Measurements from ENCODE around the gene ATG5.

Gene ATG5

GRCh38 chr6:106369739-106370138 is 44.2 kb upstream of the ATG5 start:
- Histone ChIP-seq H3K4me1 (ENCODE audit: low read depth, poor library complexity, severe bottlenecking) (peaks cover 35% of the 10 kb centered on the region), H3K4me3 (IDR thresholded peaks at IDR 0.05; ENCODE audit: insufficient read depth, low read depth, low read length) (no peak overlapping the region), H3K79me2 (ENCODE audit: insufficient read depth, low read depth) (no peaks in the 10 kb centered on the region), H3K9ac (no peak overlapping the region), H3K36me3 (ENCODE audit: insufficient read depth) (no peaks in the 10 kb centered on the region), H2AFZ (ENCODE audit: low read depth) (no peak overlapping the region), H3K27ac (no peak overlapping the region), H3K27me3 (ENCODE audit: insufficient read depth, low read depth) (no peaks in the 10 kb centered on the region), H3K4me2 (peak overlapping the region; percentile 27; the same call in 1 of the 2 replicates), H4K20me1 (ENCODE audit: insufficient read depth) (no peaks in the 10 kb centered on the region)
- TF ChIP-seq, protein P1, sequence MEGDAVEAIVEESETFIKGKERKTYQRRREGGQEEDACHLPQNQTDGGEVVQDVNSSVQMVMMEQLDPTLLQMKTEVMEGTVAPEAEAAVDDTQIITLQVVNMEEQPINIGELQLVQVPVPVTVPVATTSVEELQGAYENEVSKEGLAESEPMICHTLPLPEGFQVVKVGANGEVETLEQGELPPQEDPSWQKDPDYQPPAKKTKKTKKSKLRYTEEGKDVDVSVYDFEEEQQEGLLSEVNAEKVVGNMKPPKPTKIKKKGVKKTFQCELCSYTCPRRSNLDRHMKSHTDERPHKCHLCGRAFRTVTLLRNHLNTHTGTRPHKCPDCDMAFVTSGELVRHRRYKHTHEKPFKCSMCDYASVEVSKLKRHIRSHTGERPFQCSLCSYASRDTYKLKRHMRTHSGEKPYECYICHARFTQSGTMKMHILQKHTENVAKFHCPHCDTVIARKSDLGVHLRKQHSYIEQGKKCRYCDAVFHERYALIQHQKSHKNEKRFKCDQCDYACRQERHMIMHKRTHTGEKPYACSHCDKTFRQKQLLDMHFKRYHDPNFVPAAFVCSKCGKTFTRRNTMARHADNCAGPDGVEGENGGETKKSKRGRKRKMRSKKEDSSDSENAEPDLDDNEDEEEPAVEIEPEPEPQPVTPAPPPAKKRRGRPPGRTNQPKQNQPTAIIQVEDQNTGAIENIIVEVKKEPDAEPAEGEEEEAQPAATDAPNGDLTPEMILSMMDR (conservative IDR thresholded peaks at IDR 0.05; ENCODE audit: low read depth, low read length), result no peak

DNA sequence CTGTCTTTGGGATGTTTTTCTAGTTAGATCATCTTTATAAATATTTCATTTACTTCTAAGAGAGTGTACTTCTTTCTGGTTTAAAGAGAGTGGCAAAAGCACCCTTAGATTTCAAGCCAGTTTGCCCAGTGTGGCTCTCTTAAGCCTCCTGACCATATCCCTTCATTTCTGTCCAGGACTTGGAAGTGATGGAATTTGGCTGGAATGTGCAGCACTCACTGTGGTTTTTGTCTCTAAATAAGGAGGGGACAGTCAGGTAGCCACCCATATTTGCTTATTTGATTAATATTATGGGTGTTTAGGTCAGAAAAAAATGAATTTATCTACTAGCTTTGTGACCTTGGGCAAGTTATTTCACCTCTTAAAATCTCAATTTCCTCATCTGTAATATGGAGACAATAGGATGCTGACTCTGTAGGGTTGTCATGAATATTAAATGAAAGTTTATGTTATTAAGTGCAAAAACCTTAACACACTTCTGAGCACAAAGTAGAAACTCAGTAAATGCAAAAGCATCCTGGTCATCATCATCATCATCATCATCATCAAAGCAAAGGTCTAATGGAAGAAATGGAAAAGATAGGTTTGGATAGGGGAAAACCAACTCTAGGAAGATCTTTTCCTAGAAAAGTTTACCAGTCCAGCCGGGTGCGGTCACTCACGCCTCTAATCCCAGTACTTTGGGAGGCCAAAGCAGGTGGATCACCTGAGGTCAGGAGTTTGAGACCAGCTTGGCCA is 38.0 kb upstream of the ATG5 start:
- Histone ChIP-seq H3K27ac (no peak overlapping the region), H3K79me2 (ENCODE audit: insufficient read depth, low read depth) (no peaks in the 10 kb centered on the region), H4K20me1 (ENCODE audit: insufficient read depth) (no peaks in the 10 kb centered on the region), H3K4me2 (no peak overlapping the region), H3K36me3 (ENCODE audit: insufficient read depth) (no peaks in the 10 kb centered on the region), H2AFZ (ENCODE audit: low read depth) (no peak overlapping the region), H3K4me3 (IDR thresholded peaks at IDR 0.05; ENCODE audit: insufficient read depth, low read depth, low read length) (no peak overlapping the region), H3K4me1 (ENCODE audit: low read depth, poor library complexity, severe bottlenecking) (no peaks in the 10 kb centered on the region), H3K9ac (no peak overlapping the region), H3K27me3 (ENCODE audit: insufficient read depth, low read depth) (no peaks in the 10 kb centered on the region)
- TF ChIP-seq, protein P1 (conservative IDR thresholded peaks at IDR 0.05; ENCODE audit: low read depth, low read length), result no peak

DNA sequence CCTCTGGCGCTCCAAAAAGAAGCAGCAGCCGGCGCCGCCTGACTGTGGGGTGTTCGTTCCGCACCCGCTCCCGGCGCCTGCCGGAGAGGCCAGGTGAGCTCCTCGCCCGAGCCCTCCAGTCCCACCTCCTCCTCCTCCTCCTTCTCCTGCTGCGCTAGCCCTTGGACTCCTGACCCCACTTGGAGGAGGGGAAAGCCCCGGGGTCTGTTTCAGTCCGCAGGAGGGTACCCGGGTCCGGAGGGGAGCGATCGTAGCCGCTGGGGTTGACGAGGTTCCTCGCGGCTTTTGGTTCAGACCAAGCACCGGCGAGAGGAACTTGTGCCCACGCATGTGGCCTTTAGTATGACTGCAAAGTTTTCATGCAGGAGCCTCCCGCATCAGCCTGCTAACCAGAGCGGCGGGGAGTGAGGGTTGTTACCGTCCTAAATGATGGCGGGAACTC is 35.5 kb upstream of the ATG5 start:
- H3K27ac ChIP-seq, result no peak overlapping the region
- H3K4me2 ChIP-seq, result no peak overlapping the region
- no peaks in the 10 kb centered on the region for H3K36me3 ChIP-seq (ENCODE audit: insufficient read depth)
- H4K20me1 ChIP-seq (ENCODE audit: insufficient read depth), result no peaks in the 10 kb centered on the region
- TF ChIP-seq, protein P1 (conservative IDR thresholded peaks at IDR 0.05; ENCODE audit: low read depth, low read length), result no peak
- H3K79me2 ChIP-seq (ENCODE audit: insufficient read depth, low read depth), result no peaks in the 10 kb centered on the region
- H3K4me1 ChIP-seq (ENCODE audit: low read depth, poor library complexity, severe bottlenecking), result no peaks in the 10 kb centered on the region
- H3K9ac ChIP-seq, result no peak overlapping the region
- H3K27me3 ChIP-seq (ENCODE audit: insufficient read depth, low read depth), result no peaks in the 10 kb centered on the region
- no peak overlapping the region for H3K4me3 ChIP-seq (IDR thresholded peaks at IDR 0.05; ENCODE audit: insufficient read depth, low read depth, low read length)
- no peak overlapping the region for H2AFZ ChIP-seq (ENCODE audit: low read depth)

DNA sequence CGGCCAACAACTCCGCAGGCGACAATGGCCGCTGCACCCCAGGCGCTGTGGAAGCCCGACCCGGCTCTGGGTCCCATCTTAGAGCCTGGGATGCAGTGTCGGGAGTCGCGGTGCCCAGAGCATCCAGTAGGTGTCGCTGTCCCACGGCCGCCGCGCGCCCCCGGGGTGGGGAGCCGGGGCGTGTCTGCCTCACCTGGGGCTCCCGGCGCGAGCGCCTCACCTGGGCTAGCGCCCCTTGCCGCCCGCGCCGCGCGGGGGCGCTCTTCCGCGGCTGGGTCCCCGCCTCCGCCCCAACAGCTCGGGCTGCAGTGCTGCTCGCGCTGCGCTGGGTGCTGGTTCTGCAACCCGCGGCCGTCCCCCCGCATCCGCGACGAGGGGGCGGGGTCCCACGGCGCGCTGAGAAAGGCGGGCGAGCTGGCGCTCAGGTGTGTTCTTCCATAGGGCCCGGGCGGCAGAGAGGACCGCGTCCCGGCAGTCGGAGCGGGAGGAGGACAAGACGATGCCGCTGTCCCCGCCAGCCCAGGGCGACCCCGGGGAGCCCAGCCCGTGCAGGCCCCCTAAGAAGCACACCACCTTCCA is 34.9 kb upstream of the ATG5 start, which contains the start of gene CRYBG1:
TSS of gene CRYBG1 (plus strand) at position 308 of the 579 bp plus-strand sequence. CDS start at position 500, 192 bp downstream.
- no peaks in the 10 kb centered on the region for H3K36me3 ChIP-seq (ENCODE audit: insufficient read depth)
- H4K20me1 ChIP-seq (ENCODE audit: insufficient read depth), result no peaks in the 10 kb centered on the region
- no peak within 1 kb of the TSS for H3K9ac ChIP-seq
- H3K27ac ChIP-seq, result no peak within 1 kb of the TSS
- H3K4me3 ChIP-seq (IDR thresholded peaks at IDR 0.05; ENCODE audit: insufficient read depth, low read depth, low read length), result no peak within 1 kb of the TSS
- no peaks in the 10 kb centered on the region for H3K4me1 ChIP-seq (ENCODE audit: low read depth, poor library complexity, severe bottlenecking)
- peak within 1 kb of the TSS; percentile 51 for H3K4me2 ChIP-seq
- no peaks in the 10 kb centered on the region for H3K79me2 ChIP-seq (ENCODE audit: insufficient read depth, low read depth)
- no peaks in the 10 kb centered on the region for H3K27me3 ChIP-seq (ENCODE audit: insufficient read depth, low read depth)
- peak within 1 kb of the TSS; percentile 75 for H2AFZ ChIP-seq (ENCODE audit: low read depth)
- TF ChIP-seq, protein P1 (conservative IDR thresholded peaks at IDR 0.05; ENCODE audit: low read depth, low read length), result peak; percentile 67

All from KMS-11 (cell line).